Sciatic nerve (tissue), 2 donors: ENCODE measurements around the gene HNRNPA0. TPM values are rescaled to one million over a fixed set of nuclear protein-coding genes. Genes with fewer than 3 reads are reported as not detected.

Source experiments
- ATAC-seq: fragments of 200-7000 bp; cut with Tn5 transposase; one replicate; pipeline ENCODE4 v1.9.1; 2020; ENCODE audit warnings: mild to moderate bottlenecking, moderate library complexity
- DNase-seq: peaks from one replicate; pipeline ENCODE4 v3.0.0-alpha.2; 2020; ENCODE audit warnings: low spot score
- intact Hi-C: fragments of 100-400 bp; cut with DNase I; formaldehyde crosslinking; loops from one replicate; pipeline ENCODE4 v1.14.2; 2022
- total RNA-seq: library from RNA; stranded (reverse); fragmentation: NEBNext Ultra II Directional; extraction: Animal tissue kit (Norgen Biotek cat#: 25700); gene quantifications from one replicate; pipeline ENCODE4 v1.2.1, GENCODE V29; 2021
- donor health status: DM: no; HTN: no; CAD: no.
- donor health status: DM: no; HTN: no; CAD: no.

HNRNPA0 gene
- total RNA-seq, 1 donor from 2014 or later = 24.6 TPM

GRCh38 chr5:137699336-137700281, 54.6 kb downstream of the HNRNPA0 start:
- ATAC-seq (peak; percentile 72), DNase-seq (no peak)
- intact Hi-C loops = no loop called here

GRCh38 chr5:137696481-137696880, 57.7 kb downstream of the HNRNPA0 start:
- DNase-seq (no peak), ATAC-seq (no peak)
- intact Hi-C loops = no loop called here

- ATAC-seq (peak; percentile 63), DNase-seq (no peak)
- intact Hi-C loops = no loop called here
Measured at GRCh38 chr5:137695651-137696428, 58.3 kb downstream of the HNRNPA0 start.

Other genes with a start within 250 kb of the HNRNPA0 start
- gene KLHL3, start 18.3 kb downstream of the HNRNPA0 start, total RNA-seq = 32.8 TPM
- gene MYOT, start 113.5 kb upstream of the HNRNPA0 start, total RNA-seq = 10.9 TPM
- not detected for gene PKD2L2, start 135.1 kb upstream of the HNRNPA0 start, total RNA-seq